Fibroblast of lung (primary cell): ENCODE measurements around the gene TARBP2. TPM values are rescaled to one million over a fixed set of nuclear protein-coding genes. Genes with fewer than 3 reads are reported as not detected.
"Not testable (repeated sequence)": the region's sequence is repeated elsewhere in the genome, so short reads cannot be mapped to it uniquely, and the experiment has no call there.

Experiments used
- DNase-seq, 2 donors: peaks; one replicate each; pipeline versions ENCODE4 v3.0.0 to v3.0.0-alpha.2; 2010; ENCODE audit warnings: low read depth in 2 of 2
- H2AFZ ChIP-seq: 2 replicates; pipeline ENCODE4 v1.5.1; 2012; ENCODE audit warnings: low read length, control low read depth, inconsistent platforms
- H3K27ac ChIP-seq: 2 replicates; pipeline ENCODE4 v1.5.1; 2011; ENCODE audit warnings: low read length, control low read depth; ENCODE audit not compliant: insufficient read depth
- H3K27me3 ChIP-seq: 2 replicates; pipeline ENCODE4 v1.5.1; 2011; ENCODE audit warnings: mild to moderate bottlenecking, low read length; ENCODE audit not compliant: control insufficient read depth, insufficient read depth
- H3K36me3 ChIP-seq: 2 replicates; pipeline ENCODE4 v1.5.1; 2011; ENCODE audit warnings: low read length; ENCODE audit not compliant: control insufficient read depth, insufficient read depth
- H3K4me1 ChIP-seq: 2 replicates; pipeline ENCODE4 v1.5.1; 2011; ENCODE audit warnings: low read length; ENCODE audit not compliant: control insufficient read depth, insufficient read depth; ENCODE audit errors: extremely low read depth
- H3K4me2 ChIP-seq: 2 replicates; pipeline ENCODE4 v1.5.1; 2011; ENCODE audit warnings: low read length, control low read depth; ENCODE audit not compliant: insufficient read depth; ENCODE audit errors: extremely low read depth
- H3K4me3 ChIP-seq, 4 experiments: fragments of 200-600 bp in 1 of 4; sonication (generic) in 1 of 4; replicated peaks in 1 of 4; 2 replicates each; pipeline ENCODE4 v1.5.1; 2011 to 2016; ENCODE audit warnings: low read length in 4 of 4, low read depth in 3 of 4, mild to moderate bottlenecking in 3 of 4, control low read depth in 2 of 4, inconsistent platforms in 1 of 4, mixed read lengths in 1 of 4; ENCODE audit not compliant: insufficient read depth in 1 of 4; ENCODE audit errors: control extremely low read depth in 1 of 4
- H3K79me2 ChIP-seq: 2 replicates; pipeline ENCODE4 v1.5.1; 2012; ENCODE audit warnings: mild to moderate bottlenecking, low read length, inconsistent platforms; ENCODE audit not compliant: control insufficient read depth, insufficient read depth
- H3K9ac ChIP-seq: 2 replicates; pipeline ENCODE4 v1.5.1; 2011; ENCODE audit warnings: mild to moderate bottlenecking, low read length, control low read depth; ENCODE audit not compliant: insufficient read depth
- H3K9me3 ChIP-seq: 2 replicates; pipeline ENCODE4 v1.5.1; 2012; ENCODE audit warnings: low read depth, low read length; ENCODE audit not compliant: control insufficient read depth, insufficient read depth
- H4K20me1 ChIP-seq: 2 replicates; pipeline ENCODE4 v1.5.1; 2011; ENCODE audit warnings: low read length; ENCODE audit not compliant: control insufficient read depth, insufficient read depth; ENCODE audit errors: extremely low read depth
- CTCF ChIP-seq, 2 donors: IDR thresholded peaks in 1 of 2; conservative IDR thresholded peaks in 1 of 2; 1 replicate in 1 of 2; 2 replicates in 1 of 2; pipeline ENCODE4 v1.5.1; 2011 to 2012; ENCODE audit warnings: low read length in 2 of 2, control low read depth in 1 of 2, inconsistent platforms in 1 of 2, low read depth in 1 of 2, mild to moderate bottlenecking in 1 of 2
- EZH2 ChIP-seq: IDR thresholded peaks from 2 replicates; pipeline ENCODE4 v1.5.1; 2012; ENCODE audit warnings: low read length, control low read depth, mild to moderate bottlenecking; ENCODE audit errors: missing control alignments
- polyA plus RNA-seq, 2 donors: library from polyadenylated mRNA; depleted of rRNA in 1 of 2; stranded (reverse) in 1 of 2; unstranded in 1 of 2; fragments of >200 nt; gene quantifications; 2 replicates each; pipeline ENCODE4 v1.2.1, GENCODE V29; 2011 to 2012; ENCODE audit warnings: missing spikeins in 1 of 2
- total RNA-seq: library from RNA; depleted of rRNA; stranded (reverse); fragments of >200 nt; gene quantifications from 2 replicates; pipeline ENCODE4 v1.2.1, GENCODE V29; 2014

Gene TARBP2
- total and polyA plus RNA-seq, 2 donors (not counting 1 experiment from before 2014, with no cell fraction given), result 19.8 to 39.3 TPM

- Histone ChIP-seq H3K9me3 (no peaks in the 10 kb centered on the region), H3K4me2 (no peak overlapping the region), H3K79me2 (no peaks in the 10 kb centered on the region), H3K27me3 (no peaks in the 10 kb centered on the region), H3K36me3 (peaks cover 10% of the 10 kb centered on the region), H4K20me1 (no peaks in the 10 kb centered on the region), H3K9ac (no peak overlapping the region), H2AFZ (no peak overlapping the region), H3K27ac (no peak overlapping the region), H3K4me1 (no peaks in the 10 kb centered on the region), H3K4me3 (no peak overlapping the region)
- TF ChIP-seq CTCF (conservative IDR thresholded peaks at IDR 0.05 in 1 of 2, IDR thresholded peaks at IDR 0.05 in 1 of 2; ENCODE audit: low read depth in 1 of 2, low read length in 2 of 2), result no peak
- TF ChIP-seq EZH2, result no peak
- peak; percentile 54 to 69 for DNase-seq
Measured at GRCh38 chr12:53538209-53538689, 37.2 kb downstream of the TARBP2 start.

- H3K9me3 ChIP-seq, result no peaks in the 10 kb centered on the region
- H2AFZ ChIP-seq, result no peak overlapping the region
- H3K4me3 ChIP-seq, result no peak overlapping the region
- H3K27me3 ChIP-seq, result no peaks in the 10 kb centered on the region
- no peak overlapping the region for H3K27ac ChIP-seq
- no peaks in the 10 kb centered on the region for H3K79me2 ChIP-seq
- H4K20me1 ChIP-seq, result no peaks in the 10 kb centered on the region
- no peaks in the 10 kb centered on the region for H3K4me1 ChIP-seq
- no peak overlapping the region for H3K9ac ChIP-seq
- TF ChIP-seq EZH2 (no peak), CTCF (conservative IDR thresholded peaks at IDR 0.05 in 1 of 2, IDR thresholded peaks at IDR 0.05 in 1 of 2; ENCODE audit: low read depth in 1 of 2, low read length in 2 of 2) (no peak)
- H3K36me3 ChIP-seq, result peaks cover 8% of the 10 kb centered on the region
- no peak for DNase-seq
- H3K4me2 ChIP-seq, result no peak overlapping the region
Measured at GRCh38 chr12:53539526-53539925, 38.4 kb downstream of the TARBP2 start.

GRCh38 chr12:53543539-53543938 is 42.5 kb downstream of the TARBP2 start:
- peaks cover 7% of the 10 kb centered on the region for H3K36me3 ChIP-seq
- H2AFZ ChIP-seq, result peak overlapping the region; percentile 19
- peak; percentile 68 to 81 for DNase-seq
- TF ChIP-seq EZH2 (no peak), CTCF (conservative IDR thresholded peaks at IDR 0.05 in 1 of 2, IDR thresholded peaks at IDR 0.05 in 1 of 2; ENCODE audit: low read depth in 1 of 2, low read length in 2 of 2) (peak; percentile 96 to 98)
- H3K79me2 ChIP-seq, result no peaks in the 10 kb centered on the region
- H3K4me1 ChIP-seq, result no peaks in the 10 kb centered on the region
- H3K9ac ChIP-seq, result no peak overlapping the region
- no peaks in the 10 kb centered on the region for H3K27me3 ChIP-seq
- no peak overlapping the region for H3K4me2 ChIP-seq
- H3K27ac ChIP-seq, result peak overlapping the region; percentile 27
- no peaks in the 10 kb centered on the region for H3K9me3 ChIP-seq
- no peaks in the 10 kb centered on the region for H4K20me1 ChIP-seq
- no peak overlapping the region for H3K4me3 ChIP-seq

- not testable (repeated sequence) for H3K27me3 ChIP-seq, H3K4me1 ChIP-seq, DNase-seq, H2AFZ ChIP-seq, H3K4me3 ChIP-seq, H3K27ac ChIP-seq, H3K79me2 ChIP-seq, H3K36me3 ChIP-seq, H3K9ac ChIP-seq, H3K4me2 ChIP-seq, H3K9me3 ChIP-seq, H4K20me1 ChIP-seq
Measured at GRCh38 chr12:53548354-53548753, 47.3 kb downstream of the TARBP2 start.

- H3K27ac ChIP-seq, H3K27me3 ChIP-seq, H3K4me2 ChIP-seq, H3K9me3 ChIP-seq, H3K4me1 ChIP-seq, H4K20me1 ChIP-seq, H3K4me3 ChIP-seq, H3K9ac ChIP-seq, H3K79me2 ChIP-seq, DNase-seq, H3K36me3 ChIP-seq, H2AFZ ChIP-seq: not testable (repeated sequence)
Measured at GRCh38 chr12:53550131-53550530, 49.0 kb downstream of the TARBP2 start.
